ENCODE results near the gene WDR26. TPM values are rescaled to one million over a fixed set of nuclear protein-coding genes. Genes with fewer than 3 reads are reported as not detected.
"Not testable (repeated sequence)": the region's sequence is repeated elsewhere in the genome, so short reads cannot be mapped to it uniquely, and the experiment has no call there.

Gene WDR26
- total and polyA plus RNA-seq, 2 of the 4 experiments (the other 2 are of a cell fraction), result 23.8 to 46.4 TPM

GRCh38 chr1:224343679-224344078 is 90.9 kb downstream of the WDR26 start:
- Histone ChIP-seq H2BK15ac (ENCODE audit: low read depth, low read length) (no peak overlapping the region), H3K79me1 (ENCODE audit: low read depth in 1 of 2, low read length in 2 of 2) (no peaks in the 10 kb centered on the region), H2BK20ac (ENCODE audit: low read depth, low read length) (no peak overlapping the region), H3K36me3 (ENCODE audit: control insufficient read depth, insufficient read depth, low read length) (no peaks in the 10 kb centered on the region), H2AK5ac (ENCODE audit: low read depth, low read length) (no peak overlapping the region), H3K4me3 (ENCODE audit: insufficient read depth, low read depth, low read length) (no peak overlapping the region), H3K18ac (ENCODE audit: low read depth, low read length) (no peak overlapping the region), H2BK5ac (ENCODE audit: low read depth, low read length, poor library complexity, severe bottlenecking) (no peak overlapping the region), H3K9me1 (ENCODE audit: insufficient read depth, low read length) (no peaks in the 10 kb centered on the region), H4K91ac (ENCODE audit: insufficient read depth, low read depth, low read length) (no peak overlapping the region), H3K4me2 (ENCODE audit: low read depth, low read length) (no peak overlapping the region), H2AFZ (replicated peaks; ENCODE audit: low read length, poor library complexity) (no peak overlapping the region), H3K27ac (ENCODE audit: insufficient read depth, low read length) (no peak overlapping the region), H3K4ac (ENCODE audit: low read depth, low read length) (no peak overlapping the region), H3K14ac (replicated peaks; ENCODE audit: low read depth, low read length) (no peak overlapping the region), H3K23ac (ENCODE audit: low read depth, low read length) (no peak overlapping the region), H3K9me3 (ENCODE audit: control insufficient read depth, insufficient read depth, low read length) (peaks cover 15% of the 10 kb centered on the region), H4K20me1 (ENCODE audit: insufficient read depth, low read length) (no peaks in the 10 kb centered on the region), H2AK9ac (replicated peaks; ENCODE audit: low read depth, low read length, poor library complexity) (no peak overlapping the region), H2BK120ac (ENCODE audit: low read depth, low read length) (no peak overlapping the region), H3K27me3 (ENCODE audit: control insufficient read depth, insufficient read depth, low read length) (no peaks in the 10 kb centered on the region), H4K8ac (ENCODE audit: low read depth in 2 of 2, low read length in 2 of 2) (no peak overlapping the region), H3K9ac (ENCODE audit: low read depth, low read length) (no peak overlapping the region), H3K56ac (ENCODE audit: extremely low read depth, insufficient read depth, low read length) (no peak overlapping the region), H3K4me1 (ENCODE audit: control insufficient read depth, insufficient read depth, low read length) (no peaks in the 10 kb centered on the region), H4K5ac (ENCODE audit: low read depth, low read length) (no peak overlapping the region)
- no peak for TF ChIP-seq USF2 (IDR thresholded peaks at IDR 0.05; ENCODE audit: low read depth, low read length)
- TF ChIP-seq RAD21 (IDR thresholded peaks at IDR 0.05; ENCODE audit: low read length), result no peak
- no peak for TF ChIP-seq CHD1 (IDR thresholded peaks at IDR 0.05; ENCODE audit: low read depth, low read length)
- no peak for TF ChIP-seq MXI1 (IDR thresholded peaks at IDR 0.05; ENCODE audit: borderline replicate concordance, low read depth, low read length)
- no peak for TF ChIP-seq MAZ (IDR thresholded peaks at IDR 0.05; ENCODE audit: borderline replicate concordance, low read depth, low read length)
- TF ChIP-seq BHLHE40 (IDR thresholded peaks at IDR 0.05; ENCODE audit: low read depth, low read length), result no peak
- ATAC-seq (ENCODE audit: low read depth) (no peak), DNase-seq (no peak)
- CTCF ChIA-PET, result interaction anchor here (0.5 kb wide), 1 partner anchor 163 kb away, joined by 4 read pairs; no protein-coding TSS in a partner anchor
- intact Hi-C loops (cut with micrococcal nuclease), result no loop called here
- POLR2A ChIA-PET (ENCODE audit: unreplicated experiment), result no interaction called here
- in situ Hi-C loops (cut with MboI; ENCODE audit: low sequenced_read_pairs), result no loop called here
- no TSS peak for BruUV-seq (replicated peaks)
- dilution Hi-C loops (cut with HindIII; ENCODE audit: low sequenced_read_pairs, unreplicated experiment), result no loop called here
- WGBS, 2 experiments (ENCODE audit: extremely low coverage in 2 of 2, insufficient read length in 1 of 2), result no CpG with 5 or more reads among the region's 3 CpGs

GRCh38 chr1:224340453-224341384 is 93.9 kb downstream of the WDR26 start:
- intact Hi-C loops (cut with micrococcal nuclease); BruUV-seq (replicated peaks); H3K14ac ChIP-seq (replicated peaks; ENCODE audit: low read depth, low read length); H2AK5ac ChIP-seq (ENCODE audit: low read depth, low read length); H3K79me1 ChIP-seq (ENCODE audit: low read depth in 1 of 2, low read length in 2 of 2); POLR2A ChIA-PET (ENCODE audit: unreplicated experiment); H3K27ac ChIP-seq (ENCODE audit: insufficient read depth, low read length); CTCF ChIA-PET; dilution Hi-C loops (cut with HindIII; ENCODE audit: low sequenced_read_pairs, unreplicated experiment); H2BK20ac ChIP-seq (ENCODE audit: low read depth, low read length); H2BK5ac ChIP-seq (ENCODE audit: low read depth, low read length, poor library complexity, severe bottlenecking); H3K23ac ChIP-seq (ENCODE audit: low read depth, low read length); H2BK120ac ChIP-seq (ENCODE audit: low read depth, low read length); H3K9me1 ChIP-seq (ENCODE audit: insufficient read depth, low read length); H2BK15ac ChIP-seq (ENCODE audit: low read depth, low read length); H3K18ac ChIP-seq (ENCODE audit: low read depth, low read length); in situ Hi-C loops (cut with MboI; ENCODE audit: low sequenced_read_pairs); H3K36me3 ChIP-seq (ENCODE audit: control insufficient read depth, insufficient read depth, low read length); H3K27me3 ChIP-seq (ENCODE audit: control insufficient read depth, insufficient read depth, low read length); DNase-seq; H3K4ac ChIP-seq (ENCODE audit: low read depth, low read length); H4K91ac ChIP-seq (ENCODE audit: insufficient read depth, low read depth, low read length); H3K56ac ChIP-seq (ENCODE audit: extremely low read depth, insufficient read depth, low read length); H4K5ac ChIP-seq (ENCODE audit: low read depth, low read length); H4K20me1 ChIP-seq (ENCODE audit: insufficient read depth, low read length); H3K4me1 ChIP-seq (ENCODE audit: control insufficient read depth, insufficient read depth, low read length): not testable (repeated sequence)
- Histone ChIP-seq H3K4me2 (ENCODE audit: low read depth, low read length) (peak overlapping the region; percentile 97), H2AK9ac (replicated peaks; ENCODE audit: low read depth, low read length, poor library complexity) (peak overlapping the region; percentile 65), H4K8ac (ENCODE audit: low read depth in 2 of 2, low read length in 2 of 2) (0 out of 4 replicates have a peak overlapping the region, but pooled peaks of 1 of the 2 experiments have one; percentile 16), H3K9ac (ENCODE audit: low read depth, low read length) (peak overlapping the region; percentile 41; the same call in 1 of the 2 replicates), H3K4me3 (ENCODE audit: insufficient read depth, low read depth, low read length) (peak overlapping the region; percentile 91), H3K9me3 (ENCODE audit: control insufficient read depth, insufficient read depth, low read length) (peaks cover 15% of the 10 kb centered on the region), H2AFZ (replicated peaks; ENCODE audit: low read length, poor library complexity) (peak overlapping the region; percentile 95)
- no CpG with 5 or more reads among the region's 36 CpGs for WGBS, 2 experiments (ENCODE audit: extremely low coverage in 2 of 2, insufficient read length in 1 of 2)
- peak; percentile 77 for ATAC-seq (ENCODE audit: low read depth)
